HG02588 (cell line): ENCODE measurements around the gene COPA.

ENCODE experiments used
- ATAC-seq: cut with Tn5 transposase; IDR thresholded peaks from one replicate; pipeline ENCODE4 v1.9.1; 2021; ENCODE audit warnings: mild to moderate bottlenecking, moderate library complexity; ENCODE audit not compliant: unreplicated experiment

COPA gene

GRCh38 chr1:160363010-160363409 is 20.0 kb upstream of the COPA start:
- ATAC-seq: no peak

GRCh38 chr1:160362168-160362957 is 19.3 kb upstream of the COPA start:
- ATAC-seq: no peak

- no peak for ATAC-seq
These were observed 18.7 kb upstream of the COPA start for GRCh38 chr1:160361814-160362167.

GRCh38 chr1:160361199-160361598 is 18.1 kb upstream of the COPA start:
- no peak for ATAC-seq

GRCh38 chr1:160360227-160360695 is 17.2 kb upstream of the COPA start:
- no peak for ATAC-seq

GRCh38 chr1:160359559-160360226 is 16.6 kb upstream of the COPA start:
- ATAC-seq: no peak

- no peak for ATAC-seq
These were observed 15.0 kb upstream of the COPA start for GRCh38 chr1:160358073-160358472.

- ATAC-seq: no peak
These were observed 14.4 kb upstream of the COPA start for GRCh38 chr1:160357286-160358002.

GRCh38 chr1:160354388-160354985 is 11.4 kb upstream of the COPA start:
- ATAC-seq: no peak

GRCh38 chr1:160353223-160353622 is 10.2 kb upstream of the COPA start:
- ATAC-seq: no peak

GRCh38 chr1:160352555-160352954 is 9.5 kb upstream of the COPA start:
- no peak for ATAC-seq

GRCh38 chr1:160351629-160352028 is 8.6 kb upstream of the COPA start:
- ATAC-seq: no peak

GRCh38 chr1:160346958-160347357 is 3.9 kb upstream of the COPA start:
- no peak for ATAC-seq

- ATAC-seq: no peak
These were observed 3.4 kb upstream of the COPA start for GRCh38 chr1:160346463-160346862.

- no peak for ATAC-seq
These were observed 1.9 kb upstream of the COPA start for GRCh38 chr1:160344936-160345335.

GRCh38 chr1:160344241-160344640 is 1.2 kb upstream of the COPA start:
- no peak for ATAC-seq

GRCh38 chr1:160342526-160342925 is 524 bp downstream of the COPA start:
- ATAC-seq: no peak

GRCh38 chr1:160340866-160341265 is 2.2 kb downstream of the COPA start:
- ATAC-seq: no peak

GRCh38 chr1:160340146-160340545 is 2.9 kb downstream of the COPA start:
- no peak for ATAC-seq

- no peak for ATAC-seq
These were observed 4.5 kb downstream of the COPA start for GRCh38 chr1:160338580-160338979.

GRCh38 chr1:160332516-160332915 is 10.5 kb downstream of the COPA start:
- no peak for ATAC-seq
